ENCODE results near the gene KRTAP12-1.
"Not testable (repeated sequence)": the region's sequence is repeated elsewhere in the genome, so short reads cannot be mapped to it uniquely, and the experiment has no call there.

Gene KRTAP12-1

DNA sequence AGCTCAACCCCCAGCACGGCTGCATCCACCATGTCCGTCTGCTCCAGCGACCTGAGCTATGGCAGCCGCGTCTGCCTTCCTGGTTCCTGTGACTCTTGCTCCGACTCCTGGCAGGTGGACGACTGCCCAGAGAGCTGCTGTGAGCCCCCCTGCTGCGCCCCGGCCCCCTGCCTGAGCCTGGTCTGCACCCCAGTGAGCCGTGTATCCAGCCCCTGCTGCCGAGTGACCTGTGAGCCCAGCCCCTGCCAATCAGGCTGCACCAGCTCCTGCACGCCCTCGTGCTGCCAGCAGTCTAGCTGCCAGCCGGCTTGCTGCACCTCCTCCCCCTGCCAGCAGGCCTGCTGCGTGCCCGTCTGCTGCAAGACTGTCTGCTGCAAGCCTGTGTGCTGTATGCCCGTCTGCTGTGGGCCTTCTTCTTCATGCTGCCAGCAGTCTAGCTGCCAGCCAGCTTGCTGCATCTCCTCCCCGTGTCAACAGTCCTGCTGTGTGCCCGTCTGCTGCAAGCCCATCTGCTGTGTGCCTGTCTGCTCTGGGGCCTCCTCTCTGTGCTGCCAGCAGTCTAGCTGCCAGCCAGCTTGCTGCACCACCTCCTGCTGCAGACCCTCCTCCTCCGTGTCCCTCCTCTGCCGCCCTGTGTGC, 15.3 kb upstream of the KRTAP12-1 start, which contains the start of gene KRTAP10-12:
Gene KRTAP10-12, plus strand, starts transcription at position 1 of the 639 bp plus-strand sequence. Its CDS starts 30 bp downstream, at position 31.
- 70 to 76% methylated on average over 8 to 12 of the region's 21 CpGs for WGBS, 2 experiments (ENCODE audit: insufficient coverage in 2 of 2)
- peaks cover 18% of the 10 kb centered on the region for H3K4me1 ChIP-seq (ENCODE audit: control insufficient read depth, insufficient read depth, low read length, poor library complexity, severe bottlenecking)
- H3K9me3 ChIP-seq (ENCODE audit: control insufficient read depth, low read length) = peaks cover 12% of the 10 kb centered on the region
- not testable (repeated sequence) for H3K36me3 ChIP-seq (ENCODE audit: control insufficient read depth, insufficient read depth, low read length); H3K4me3 ChIP-seq (ENCODE audit: extremely low read depth, insufficient read depth, low read length, poor library complexity, severe bottlenecking)
- H3K27ac ChIP-seq (ENCODE audit: low read depth, low read length, severe bottlenecking) = peak within 1 kb of the TSS; percentile 23

DNA sequence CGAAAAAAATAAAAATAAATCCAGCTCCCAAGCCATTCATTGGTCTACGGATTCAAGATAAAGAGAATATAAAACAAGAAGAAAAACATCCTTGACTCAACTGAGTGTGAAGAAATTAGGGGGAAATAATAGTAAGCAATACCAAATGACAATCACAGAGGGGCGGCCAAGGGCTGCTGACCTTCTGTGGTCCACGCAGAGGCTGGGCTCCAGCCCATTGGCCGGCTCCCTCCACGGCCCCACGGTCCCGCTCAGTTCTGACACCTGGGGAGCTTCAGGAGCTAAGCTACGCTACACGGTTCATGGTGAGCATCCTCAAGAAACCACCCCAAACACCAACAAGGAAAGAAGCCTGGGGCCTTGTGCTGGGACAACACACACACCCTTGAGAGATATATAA, 14.6 kb upstream of the KRTAP12-1 start:
- peaks cover 18% of the 10 kb centered on the region for H3K4me1 ChIP-seq (ENCODE audit: control insufficient read depth, insufficient read depth, low read length, poor library complexity, severe bottlenecking)
- 76 to 88% methylated on average over 6 to 8 of the region's 10 CpGs for WGBS, 2 experiments (ENCODE audit: insufficient coverage in 2 of 2)
- peaks cover 12% of the 10 kb centered on the region for H3K9me3 ChIP-seq (ENCODE audit: control insufficient read depth, low read length)

DNA sequence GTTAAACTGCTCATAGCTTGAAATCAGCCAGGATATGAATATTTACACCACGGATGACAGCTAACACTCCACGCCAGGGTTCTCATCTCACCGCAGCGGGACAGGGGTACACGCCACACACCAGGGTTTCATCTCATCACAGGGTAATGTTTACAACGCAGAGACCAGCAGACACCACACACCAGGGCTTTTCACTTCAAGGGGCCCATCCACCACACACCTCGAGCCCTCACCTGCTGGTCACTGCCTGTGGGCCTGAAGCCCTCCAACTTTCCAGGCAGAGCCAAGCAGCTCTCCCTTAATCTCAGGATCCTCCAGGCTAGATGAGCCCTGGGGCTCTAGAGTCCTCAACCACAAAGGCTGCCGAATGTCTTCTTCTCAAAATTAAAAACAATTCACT, 13.7 kb upstream of the KRTAP12-1 start:
- Histone ChIP-seq H3K27ac (ENCODE audit: low read depth, low read length, severe bottlenecking) (no peak overlapping the region), H3K4me1 (ENCODE audit: control insufficient read depth, insufficient read depth, low read length, poor library complexity, severe bottlenecking) (peaks cover 18% of the 10 kb centered on the region), H3K36me3 (ENCODE audit: control insufficient read depth, insufficient read depth, low read length) (no peaks in the 10 kb centered on the region), H3K4me3 (ENCODE audit: extremely low read depth, insufficient read depth, low read length, poor library complexity, severe bottlenecking) (no peak overlapping the region), H3K9me3 (ENCODE audit: control insufficient read depth, low read length) (peaks cover 12% of the 10 kb centered on the region)
- 85 to 90% methylated on average over 8 of the region's 8 CpGs for WGBS, 2 experiments (ENCODE audit: insufficient coverage in 2 of 2)

More for the DNA sequence above, 14.6 kb upstream of the KRTAP12-1 start:
- H3K4me3 ChIP-seq (ENCODE audit: extremely low read depth, insufficient read depth, low read length, poor library complexity, severe bottlenecking) = no peak overlapping the region
- H3K36me3 ChIP-seq (ENCODE audit: control insufficient read depth, insufficient read depth, low read length) = no peaks in the 10 kb centered on the region
- H3K27ac ChIP-seq (ENCODE audit: low read depth, low read length, severe bottlenecking) = no peak overlapping the region

DNA sequence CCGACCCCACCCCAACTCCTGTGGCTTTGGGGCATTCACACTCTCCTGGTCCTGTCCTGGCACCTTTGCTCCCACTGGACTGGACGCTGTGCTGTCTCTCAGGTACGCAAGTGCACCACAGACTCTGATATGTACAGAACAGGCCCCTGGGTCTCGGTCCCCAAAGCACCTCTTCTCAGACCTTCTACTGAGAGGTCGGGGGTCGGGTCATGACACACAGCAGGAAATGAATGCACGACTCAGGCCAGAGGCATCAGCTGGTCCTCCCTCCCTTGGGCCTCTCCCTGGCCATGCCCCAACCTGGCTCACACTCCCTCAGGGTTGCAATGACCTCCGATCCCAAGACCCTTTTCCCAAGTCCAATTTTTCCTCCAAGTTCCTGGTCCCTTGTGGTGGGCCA, 13.2 kb upstream of the KRTAP12-1 start:
- Histone ChIP-seq H3K9me3 (ENCODE audit: control insufficient read depth, low read length) (peaks cover 12% of the 10 kb centered on the region), H3K4me1 (ENCODE audit: control insufficient read depth, insufficient read depth, low read length, poor library complexity, severe bottlenecking) (peaks cover 18% of the 10 kb centered on the region), H3K36me3 (ENCODE audit: control insufficient read depth, insufficient read depth, low read length) (no peaks in the 10 kb centered on the region), H3K4me3 (ENCODE audit: extremely low read depth, insufficient read depth, low read length, poor library complexity, severe bottlenecking) (no peak overlapping the region), H3K27ac (ENCODE audit: low read depth, low read length, severe bottlenecking) (no peak overlapping the region)
- 76 to 82% methylated on average over 7 to 8 of the region's 8 CpGs for WGBS, 2 experiments (ENCODE audit: insufficient coverage in 2 of 2)

DNA sequence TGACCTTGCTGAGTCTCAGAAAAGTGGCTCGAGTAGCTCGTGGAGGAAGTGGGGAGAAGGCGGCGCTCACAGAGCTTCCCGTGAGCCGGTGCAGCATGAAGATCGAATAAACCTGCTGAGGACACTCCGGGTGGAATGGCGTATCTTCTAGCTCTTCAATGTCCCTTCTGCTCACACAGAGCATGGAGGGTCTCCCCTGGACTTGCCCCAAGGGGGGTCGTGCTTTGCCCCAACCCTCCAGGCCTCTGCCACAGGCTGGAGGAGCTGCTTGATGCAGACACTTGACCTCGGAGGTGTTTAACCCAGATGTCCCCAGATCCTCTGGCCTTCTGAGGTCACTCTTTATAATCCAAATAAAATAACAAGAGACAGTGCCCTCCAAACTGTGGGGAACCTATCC, 12.8 kb upstream of the KRTAP12-1 start:
- Histone ChIP-seq H3K4me3 (ENCODE audit: extremely low read depth, insufficient read depth, low read length, poor library complexity, severe bottlenecking) (no peak overlapping the region), H3K4me1 (ENCODE audit: control insufficient read depth, insufficient read depth, low read length, poor library complexity, severe bottlenecking) (peaks cover 18% of the 10 kb centered on the region), H3K36me3 (ENCODE audit: control insufficient read depth, insufficient read depth, low read length) (no peaks in the 10 kb centered on the region), H3K9me3 (ENCODE audit: control insufficient read depth, low read length) (peaks cover 12% of the 10 kb centered on the region), H3K27ac (ENCODE audit: low read depth, low read length, severe bottlenecking) (no peak overlapping the region)
- WGBS, 2 experiments (ENCODE audit: insufficient coverage in 2 of 2) = 85 to 88% methylated on average over 10 to 11 of the region's 11 CpGs

DNA sequence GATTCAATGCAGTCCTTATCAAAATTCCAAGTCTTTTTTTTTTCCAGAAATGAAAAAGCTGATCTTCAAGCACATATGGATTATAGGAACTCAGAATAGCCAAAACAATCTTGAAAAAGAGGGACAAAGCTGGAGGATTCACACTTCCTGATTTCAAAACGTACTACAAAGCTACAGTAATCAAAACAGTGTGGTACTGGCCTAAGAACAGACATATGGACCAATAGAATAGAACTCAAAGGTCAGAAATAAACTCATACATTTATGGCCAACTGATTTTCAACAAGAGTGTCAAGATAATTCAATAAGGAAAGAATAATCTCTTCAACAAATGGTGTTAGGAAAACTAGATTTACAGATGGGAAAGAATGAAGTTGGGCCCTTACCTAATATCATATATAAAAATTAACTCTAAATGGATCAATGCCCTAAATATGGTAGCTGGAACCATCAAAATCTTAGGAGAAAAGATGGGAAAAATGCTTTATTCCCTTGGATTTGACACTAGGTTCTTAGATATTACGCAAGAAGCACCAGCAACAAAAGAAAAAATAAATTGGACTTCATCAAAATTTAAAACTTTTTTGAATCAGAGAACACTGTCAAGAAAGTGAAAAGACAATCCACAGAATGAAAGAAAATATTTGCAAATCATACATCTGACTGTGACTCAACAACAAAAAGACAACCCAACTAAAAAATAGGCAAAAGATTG, 11.0 kb upstream of the KRTAP12-1 start:
- no peak overlapping the region for H3K4me3 ChIP-seq (ENCODE audit: extremely low read depth, insufficient read depth, low read length, poor library complexity, severe bottlenecking)
- H3K36me3 ChIP-seq (ENCODE audit: control insufficient read depth, insufficient read depth, low read length) = no peaks in the 10 kb centered on the region
- H3K4me1 ChIP-seq (ENCODE audit: control insufficient read depth, insufficient read depth, low read length, poor library complexity, severe bottlenecking) = peaks cover 12% of the 10 kb centered on the region
- H3K27ac ChIP-seq (ENCODE audit: low read depth, low read length, severe bottlenecking) = no peak overlapping the region
- peaks cover 12% of the 10 kb centered on the region for H3K9me3 ChIP-seq (ENCODE audit: control insufficient read depth, low read length)
- WGBS, 2 experiments (ENCODE audit: insufficient coverage in 2 of 2) = 40% methylated on average over 1 of the region's 2 CpGs; no CpG with 5 or more reads in 1 of the 2 experiments

DNA sequence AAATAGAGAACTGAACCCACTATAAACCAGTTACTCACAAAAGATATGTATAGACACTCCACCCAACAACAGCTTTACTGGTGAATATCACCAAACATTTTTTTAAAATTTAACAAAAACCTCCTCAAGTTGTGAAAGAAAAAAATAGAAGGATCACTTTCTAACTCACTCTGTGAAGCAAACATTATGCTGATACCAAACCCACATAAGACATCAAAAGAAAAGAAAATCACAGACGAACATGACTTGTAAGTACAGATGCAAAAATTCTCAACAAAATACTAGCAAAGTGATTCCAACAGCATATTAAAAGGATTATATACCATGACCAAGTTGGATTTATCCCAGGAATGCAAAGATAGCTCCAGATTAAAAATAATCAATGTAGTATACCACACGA, 9.7 kb upstream of the KRTAP12-1 start:
- Histone ChIP-seq H3K9me3 (ENCODE audit: control insufficient read depth, low read length) (peaks cover 12% of the 10 kb centered on the region), H3K36me3 (ENCODE audit: control insufficient read depth, insufficient read depth, low read length) (no peaks in the 10 kb centered on the region), H3K27ac (ENCODE audit: low read depth, low read length, severe bottlenecking) (no peak overlapping the region), H3K4me1 (ENCODE audit: control insufficient read depth, insufficient read depth, low read length, poor library complexity, severe bottlenecking) (peaks cover 6% of the 10 kb centered on the region), H3K4me3 (ENCODE audit: extremely low read depth, insufficient read depth, low read length, poor library complexity, severe bottlenecking) (no peak overlapping the region)
- 100% methylated on average over 1 of the region's 2 CpGs; no CpG with 5 or more reads in 1 of the 2 experiments for WGBS, 2 experiments (ENCODE audit: insufficient coverage in 2 of 2)

DNA sequence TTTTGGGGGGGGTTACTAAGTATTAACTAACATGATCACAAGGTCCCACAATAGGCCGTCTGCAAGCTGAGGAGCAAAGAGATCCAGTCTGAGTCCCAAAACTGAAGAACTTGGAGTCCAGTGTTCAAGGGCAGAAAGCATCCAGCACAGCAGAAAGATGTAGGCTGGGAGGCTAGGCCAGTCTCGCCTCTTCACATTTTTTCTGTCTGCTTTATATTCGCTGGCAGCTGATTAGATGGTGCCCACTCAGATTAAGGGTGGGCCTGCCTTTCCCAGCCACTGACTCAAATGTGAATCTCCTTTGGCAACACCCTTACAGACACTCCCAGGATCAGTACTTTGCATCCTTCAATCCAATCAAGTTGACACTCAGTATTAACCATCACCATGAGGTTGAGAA, 7.8 kb upstream of the KRTAP12-1 start:
- WGBS, 2 experiments (ENCODE audit: insufficient coverage in 2 of 2) = 83 to 86% methylated on average over 3 of the region's 3 CpGs
- H3K4me1 ChIP-seq (ENCODE audit: control insufficient read depth, insufficient read depth, low read length, poor library complexity, severe bottlenecking); H3K4me3 ChIP-seq (ENCODE audit: extremely low read depth, insufficient read depth, low read length, poor library complexity, severe bottlenecking); H3K36me3 ChIP-seq (ENCODE audit: control insufficient read depth, insufficient read depth, low read length); H3K27ac ChIP-seq (ENCODE audit: low read depth, low read length, severe bottlenecking): not testable (repeated sequence)
- H3K9me3 ChIP-seq (ENCODE audit: control insufficient read depth, low read length) = peaks cover 12% of the 10 kb centered on the region

DNA sequence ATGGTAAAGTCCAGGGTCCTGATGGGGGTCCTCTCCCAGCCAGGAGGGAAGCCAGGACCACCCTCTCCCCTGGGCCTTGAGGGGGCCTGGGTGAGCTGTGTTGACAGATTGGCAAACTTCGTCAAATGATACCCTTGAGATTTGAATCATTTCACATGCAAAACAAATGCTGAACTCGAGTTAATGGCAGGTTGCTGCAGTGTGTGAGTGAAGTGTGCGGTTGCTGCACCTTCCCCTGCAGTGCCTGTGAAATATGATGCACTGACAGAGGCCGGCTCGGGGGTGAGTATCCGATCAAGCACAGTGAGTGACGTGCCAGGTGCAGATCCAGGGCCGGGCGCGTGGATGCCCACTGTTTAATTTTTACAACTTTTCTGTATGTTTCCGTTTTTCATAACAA, 5.7 kb upstream of the KRTAP12-1 start:
- WGBS, 2 experiments (ENCODE audit: insufficient coverage in 2 of 2) = 71 to 77% methylated on average over 2 to 7 of the region's 11 CpGs
- H3K4me1 ChIP-seq (ENCODE audit: control insufficient read depth, insufficient read depth, low read length, poor library complexity, severe bottlenecking) = no peaks in the 10 kb centered on the region
- no peak overlapping the region for H3K4me3 ChIP-seq (ENCODE audit: extremely low read depth, insufficient read depth, low read length, poor library complexity, severe bottlenecking)
- H3K36me3 ChIP-seq (ENCODE audit: control insufficient read depth, insufficient read depth, low read length) = no peaks in the 10 kb centered on the region
- H3K9me3 ChIP-seq (ENCODE audit: control insufficient read depth, low read length) = peaks cover 2% of the 10 kb centered on the region
- no peak overlapping the region for H3K27ac ChIP-seq (ENCODE audit: low read depth, low read length, severe bottlenecking)

DNA sequence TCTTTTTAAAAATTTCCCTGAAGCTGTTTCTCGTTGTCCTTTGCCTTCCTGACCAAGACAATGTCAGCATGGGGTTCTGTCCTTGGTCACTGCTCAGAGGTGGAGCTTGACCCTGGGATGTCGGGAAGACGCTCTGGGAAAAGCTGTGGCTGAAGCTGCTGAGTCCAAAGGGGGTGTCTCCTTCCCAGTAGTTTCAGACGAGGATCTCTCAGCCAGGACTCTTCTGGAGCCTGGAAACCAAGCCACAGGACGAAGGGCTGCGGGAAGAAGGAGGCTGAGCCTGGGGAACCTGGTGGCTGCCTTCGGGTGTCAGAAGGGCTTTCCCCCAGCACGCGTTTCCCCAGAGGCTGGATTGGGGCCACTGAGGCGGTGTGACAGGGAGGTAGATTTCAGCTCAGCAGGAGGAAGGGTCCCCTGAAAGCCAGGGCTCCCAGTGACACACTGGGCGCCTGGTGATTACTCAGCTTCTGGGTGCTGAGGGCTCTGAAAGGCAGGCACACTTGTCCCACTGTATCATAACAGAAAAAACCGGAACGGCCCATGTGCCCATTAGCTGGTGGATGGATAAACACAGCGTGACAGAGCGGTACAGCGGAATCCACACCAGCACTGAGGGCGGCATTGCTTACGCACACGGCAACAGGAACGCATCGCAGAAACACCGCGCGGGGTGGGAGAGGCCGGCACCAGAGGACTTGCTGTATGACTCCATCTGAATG, 5.0 kb upstream of the KRTAP12-1 start:
- Histone ChIP-seq H3K4me3 (ENCODE audit: extremely low read depth, insufficient read depth, low read length, poor library complexity, severe bottlenecking) (no peak overlapping the region), H3K27ac (ENCODE audit: low read depth, low read length, severe bottlenecking) (no peak overlapping the region), H3K36me3 (ENCODE audit: control insufficient read depth, insufficient read depth, low read length) (no peaks in the 10 kb centered on the region), H3K4me1 (ENCODE audit: control insufficient read depth, insufficient read depth, low read length, poor library complexity, severe bottlenecking) (no peaks in the 10 kb centered on the region), H3K9me3 (ENCODE audit: control insufficient read depth, low read length) (no peaks in the 10 kb centered on the region)
- 81 to 83% methylated on average over 18 to 25 of the region's 25 CpGs for WGBS, 2 experiments (ENCODE audit: insufficient coverage in 2 of 2)
